ENCODE measurements around the gene RCAN1.

DNA sequence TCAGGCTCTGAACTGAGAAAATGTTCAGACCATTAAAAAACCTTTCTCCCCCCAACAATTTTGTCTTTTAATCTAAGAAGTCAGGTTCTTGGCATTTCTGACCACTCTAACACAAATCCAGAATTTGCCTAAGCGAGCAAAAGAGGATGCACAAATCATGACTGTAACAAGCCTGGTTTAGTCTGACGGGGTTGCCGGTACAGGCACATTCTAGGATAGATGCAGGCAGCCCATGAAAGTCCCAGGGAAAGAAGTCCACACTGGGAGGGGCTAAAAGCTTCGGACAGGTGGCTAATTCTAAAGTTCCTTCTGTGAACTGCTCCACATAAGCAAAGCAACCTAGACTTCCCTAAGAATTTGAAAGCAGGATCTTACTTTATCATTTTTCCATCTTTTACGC lies 54.9 kb downstream of the RCAN1 start:
- TF ChIP-seq, protein P1, sequence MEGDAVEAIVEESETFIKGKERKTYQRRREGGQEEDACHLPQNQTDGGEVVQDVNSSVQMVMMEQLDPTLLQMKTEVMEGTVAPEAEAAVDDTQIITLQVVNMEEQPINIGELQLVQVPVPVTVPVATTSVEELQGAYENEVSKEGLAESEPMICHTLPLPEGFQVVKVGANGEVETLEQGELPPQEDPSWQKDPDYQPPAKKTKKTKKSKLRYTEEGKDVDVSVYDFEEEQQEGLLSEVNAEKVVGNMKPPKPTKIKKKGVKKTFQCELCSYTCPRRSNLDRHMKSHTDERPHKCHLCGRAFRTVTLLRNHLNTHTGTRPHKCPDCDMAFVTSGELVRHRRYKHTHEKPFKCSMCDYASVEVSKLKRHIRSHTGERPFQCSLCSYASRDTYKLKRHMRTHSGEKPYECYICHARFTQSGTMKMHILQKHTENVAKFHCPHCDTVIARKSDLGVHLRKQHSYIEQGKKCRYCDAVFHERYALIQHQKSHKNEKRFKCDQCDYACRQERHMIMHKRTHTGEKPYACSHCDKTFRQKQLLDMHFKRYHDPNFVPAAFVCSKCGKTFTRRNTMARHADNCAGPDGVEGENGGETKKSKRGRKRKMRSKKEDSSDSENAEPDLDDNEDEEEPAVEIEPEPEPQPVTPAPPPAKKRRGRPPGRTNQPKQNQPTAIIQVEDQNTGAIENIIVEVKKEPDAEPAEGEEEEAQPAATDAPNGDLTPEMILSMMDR (tag by site-specific recombination; IDR thresholded peaks at IDR 0.05): no peak
- TF ChIP-seq YY1 (tag by site-specific recombination; IDR thresholded peaks at IDR 0.05): no peak
- TF ChIP-seq ZNF354C (tag by site-specific recombination; IDR thresholded peaks at IDR 0.05; ENCODE audit: borderline replicate concordance, low read depth): no peak
- TF ChIP-seq ZNF501 (tag by site-specific recombination; IDR thresholded peaks at IDR 0.05): no peak
- TF ChIP-seq, protein P2, sequence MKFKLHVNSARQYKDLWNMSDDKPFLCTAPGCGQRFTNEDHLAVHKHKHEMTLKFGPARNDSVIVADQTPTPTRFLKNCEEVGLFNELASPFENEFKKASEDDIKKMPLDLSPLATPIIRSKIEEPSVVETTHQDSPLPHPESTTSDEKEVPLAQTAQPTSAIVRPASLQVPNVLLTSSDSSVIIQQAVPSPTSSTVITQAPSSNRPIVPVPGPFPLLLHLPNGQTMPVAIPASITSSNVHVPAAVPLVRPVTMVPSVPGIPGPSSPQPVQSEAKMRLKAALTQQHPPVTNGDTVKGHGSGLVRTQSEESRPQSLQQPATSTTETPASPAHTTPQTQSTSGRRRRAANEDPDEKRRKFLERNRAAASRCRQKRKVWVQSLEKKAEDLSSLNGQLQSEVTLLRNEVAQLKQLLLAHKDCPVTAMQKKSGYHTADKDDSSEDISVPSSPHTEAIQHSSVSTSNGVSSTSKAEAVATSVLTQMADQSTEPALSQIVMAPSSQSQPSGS (tag by site-specific recombination; IDR thresholded peaks at IDR 0.05; ENCODE audit: low read depth): no peak
- no peak for TF ChIP-seq ZNF510 (tag by site-specific recombination; IDR thresholded peaks at IDR 0.05; ENCODE audit: insufficient replicate concordance)
